Stomach (tissue), 9 donors: ENCODE data around the gene SMPDL3A. TPM values are rescaled to one million over a fixed set of nuclear protein-coding genes. Genes with fewer than 3 reads are reported as not detected.

ENCODE experiments used
- DNase-seq, 2 donors: peaks; one replicate each; pipeline versions ENCODE4 v3.0.0 to v3.0.0-alpha.2; 2013 to 2019
- H3K27ac ChIP-seq, 5 donors: fragments of 200-600 bp in 4 of 5; sonication (generic) in 4 of 5; one replicate each; pipeline ENCODE4 v1.5.1; 2013 to 2019; ENCODE audit warnings: mild to moderate bottlenecking in 1 of 5, moderate library complexity in 1 of 5
- H3K27me3 ChIP-seq, 3 donors: fragments of 200-600 bp; sonication (generic); one replicate each; pipeline ENCODE4 v1.5.1; 2017 to 2019; ENCODE audit warnings: mixed run types in 1 of 3
- H3K36me3 ChIP-seq, 4 donors: fragments of 200-600 bp; sonication (generic); 1 replicate in 3 of 4; 2 replicates in 1 of 4; pipeline ENCODE4 v1.5.1; 2016 to 2019
- H3K4me1 ChIP-seq, 4 donors: fragments of 200-600 bp; sonication (generic); one replicate each; pipeline ENCODE4 v1.5.1; 2016 to 2019
- H3K4me3 ChIP-seq, 4 donors: fragments of 200-600 bp; sonication (generic) in 3 of 4; one replicate each; pipeline ENCODE4 v1.5.1; 2016 to 2019; ENCODE audit warnings: mild to moderate bottlenecking in 1 of 4
- H3K9me3 ChIP-seq, 4 donors: fragments of 200-600 bp; sonication (generic); one replicate each; pipeline ENCODE4 v1.5.1; 2016 to 2019
- CTCF ChIP-seq, 7 experiments: fragments of 450-650 bp in 4 of 7; fragments of 200-600 bp in 3 of 7; sonication (generic) in 3 of 7; IDR thresholded peaks; one replicate each; pipeline ENCODE4 v1.5.1; 2016 to 2019; ENCODE audit warnings: antibody characterized with exemption in 7 of 7, control low read depth in 2 of 7, mild to moderate bottlenecking in 1 of 7
- EP300 ChIP-seq: sonication (generic); formaldehyde crosslinking; IDR thresholded peaks from one replicate; pipeline ENCODE4 v1.6.1; 2017; ENCODE audit warnings: antibody characterized with exemption
- POLR2A ChIP-seq, 4 donors: fragments of 450-650 bp; IDR thresholded peaks; one replicate each; pipeline ENCODE4 v1.6.1; 2016; ENCODE audit warnings: antibody characterized with exemption in 4 of 4, control low read depth in 2 of 4, mild to moderate bottlenecking in 1 of 4, moderate library complexity in 1 of 4
- POLR2AphosphoS5 ChIP-seq, 3 donors: sonication (generic); formaldehyde crosslinking; IDR thresholded peaks; one replicate each; pipeline ENCODE4 v1.6.1; 2016; ENCODE audit warnings: antibody characterized with exemption in 3 of 3
- WGBS, 5 donors: extraction: QIAGEN DNeasy Blood & Tissue Kit in 3 of 5; methylation state at CpG; one replicate each; pipeline versions ENCODE4 v1.1.5 to v1.1.7; 2013 to 2018; 5-methylcytosine and 5-hydroxymethylcytosine counted together
- intact Hi-C: fragments of 100-400 bp; cut with DNase I; formaldehyde crosslinking; loops from one replicate; pipeline ENCODE4 v1.15.1; 2023; ENCODE audit warnings: low total_unique reads
- polyA plus RNA-seq, 3 donors: library from polyadenylated mRNA; stranded (reverse); fragments of 200-250 nt; gene quantifications; one replicate each; pipeline ENCODE4 v1.2.3, GENCODE V29; 2013
- total RNA-seq, 5 donors: library from RNA; depleted of rRNA; stranded (reverse); fragments of >200 nt; gene quantifications; one replicate each; pipeline versions ENCODE4 v1.1.0 to v1.2.3, GENCODE V29; 2014 to 2016
- donor health status: healthy with polysubstance abuse.
- donor health status: Bipolar disorder and iron deficiency.
- donor health status: healthy.

SMPDL3A gene
- total and polyA plus RNA-seq, 8 donors = 4.5 to 34.2 (median 16.7) TPM

- intact Hi-C loops = no loop called here
- WGBS, 5 donors = 19 to 44% (median 37%) methylated on average over 6 of the region's 6 CpGs
- peaks cover 0 to 11% (median 0%) of the 10 kb centered on the region in 4 donors for H3K36me3 ChIP-seq
- peak; percentile 78 to 91 for DNase-seq
- H3K4me1 ChIP-seq = peaks cover 3 to 72% (median 39%) of the 10 kb centered on the region in 4 donors
- no peaks in the 10 kb centered on the region for H3K27me3 ChIP-seq
- peak in 2 of 3 donors; percentile 73 to 75 for TF ChIP-seq POLR2AphosphoS5 (IDR thresholded peaks at IDR 0.05)
- no peak for TF ChIP-seq EP300
- H3K9me3 ChIP-seq = no peaks in the 10 kb centered on the region
- H3K4me3 ChIP-seq = no peak overlapping the region
- peak overlapping the region; percentile 57 to 79 (median 70) for H3K27ac ChIP-seq
Observed at GRCh38 chr6:122798099-122798641, 9.1 kb downstream of the SMPDL3A start.

GRCh38 chr6:122799140-122799745 is 10.2 kb downstream of the SMPDL3A start:
- WGBS, 5 donors = 56 to 73% (median 61%) methylated on average over 4 of the region's 4 CpGs
- DNase-seq = no peak
- no peak for TF ChIP-seq POLR2A (IDR thresholded peaks at IDR 0.05)
- Histone ChIP-seq H3K36me3 (peaks cover 0 to 11% (median 0%) of the 10 kb centered on the region in 4 donors), H3K27me3 (no peaks in the 10 kb centered on the region), H3K27ac (peak overlapping the region; percentile 66 to 79 (median 77)), H3K4me1 (peaks cover 3 to 70% (median 44%) of the 10 kb centered on the region in 4 donors), H3K4me3 (no peak overlapping the region), H3K9me3 (no peaks in the 10 kb centered on the region)
- intact Hi-C loops = no loop called here

GRCh38 chr6:122799916-122800686 is 11.0 kb downstream of the SMPDL3A start:
- 58 to 74% (median 64%) methylated on average over 5 of the region's 5 CpGs for WGBS, 5 donors
- Histone ChIP-seq H3K4me3 (no peak overlapping the region), H3K4me1 (peaks cover 3 to 66% (median 44%) of the 10 kb centered on the region in 4 donors), H3K27ac (peak overlapping the region in 3 of 5 donors; percentile 10 to 79 (median 70)), H3K9me3 (no peaks in the 10 kb centered on the region), H3K36me3 (peaks cover 3 to 13% (median 5%) of the 10 kb centered on the region in 4 donors), H3K27me3 (no peaks in the 10 kb centered on the region)
- intact Hi-C loops = no loop called here
- DNase-seq = peak in 1 of 2 donors; percentile 61
- TF ChIP-seq EP300 = no peak
- no peak for TF ChIP-seq POLR2A (IDR thresholded peaks at IDR 0.05)
- peak in 2 of 3 donors; percentile 29 to 44 for TF ChIP-seq POLR2AphosphoS5 (IDR thresholded peaks at IDR 0.05)
- TF ChIP-seq CTCF (IDR thresholded peaks at IDR 0.05) = no peak

- intact Hi-C loops = no loop called here
- Histone ChIP-seq H3K9me3 (no peaks in the 10 kb centered on the region), H3K4me1 (peaks cover 3 to 64% (median 44%) of the 10 kb centered on the region in 4 donors), H3K27me3 (no peaks in the 10 kb centered on the region), H3K36me3 (peaks cover 4 to 18% (median 9%) of the 10 kb centered on the region in 4 donors), H3K4me3 (no peak overlapping the region), H3K27ac (peak overlapping the region in 4 of 5 donors; percentile 3 to 79 (median 18))
- no peak for TF ChIP-seq POLR2A (IDR thresholded peaks at IDR 0.05)
- TF ChIP-seq EP300 = no peak
- no peak for TF ChIP-seq CTCF (IDR thresholded peaks at IDR 0.05)
- no peak for TF ChIP-seq POLR2AphosphoS5 (IDR thresholded peaks at IDR 0.05)
- WGBS, 5 donors = 67 to 79% (median 75%) methylated on average over 3 of the region's 3 CpGs
- no peak for DNase-seq
Observed at GRCh38 chr6:122800906-122801305, 11.8 kb downstream of the SMPDL3A start.

- TF ChIP-seq EP300 (no peak), CTCF (IDR thresholded peaks at IDR 0.05) (no peak), POLR2AphosphoS5 (IDR thresholded peaks at IDR 0.05) (no peak), POLR2A (IDR thresholded peaks at IDR 0.05) (no peak)
- DNase-seq = no peak
- Histone ChIP-seq H3K4me3 (no peak overlapping the region), H3K27ac (peak overlapping the region in 1 of 5 donors; percentile 79), H3K36me3 (peaks cover 4 to 18% (median 12%) of the 10 kb centered on the region in 4 donors), H3K27me3 (no peaks in the 10 kb centered on the region), H3K4me1 (peaks cover 3 to 60% (median 44%) of the 10 kb centered on the region in 4 donors), H3K9me3 (no peaks in the 10 kb centered on the region)
- intact Hi-C loops = no loop called here
- 79 to 94% (median 82%) methylated on average over 1 of the region's 1 CpG for WGBS, 5 donors
Observed at GRCh38 chr6:122801397-122801796, 12.3 kb downstream of the SMPDL3A start.
